GM12878 (cell line): ENCODE results near the gene ZFC3H1.

ENCODE experiments used
- DPF2 ChIP-seq: fragments of 450-650 bp; IDR thresholded peaks from 2 replicates; pipeline ENCODE4 v1.6.1; 2017; ENCODE audit warnings: mild to moderate bottlenecking
- HDAC6 ChIP-seq: fragments of 200-600 bp; sonication (generic); IDR thresholded peaks from one replicate; pipeline ENCODE4 v1.8.0; 2017; ENCODE audit warnings: antibody characterized with exemption; ENCODE audit not compliant: unreplicated experiment
- NBN ChIP-seq: fragments of 450-650 bp; IDR thresholded peaks from 2 replicates; pipeline ENCODE4 v1.6.1; 2016
- NRF1 ChIP-seq: conservative IDR thresholded peaks from 2 replicates; pipeline ENCODE4 v1.6.1; 2011; ENCODE audit warnings: mild to moderate bottlenecking, low read depth, low read length, improper control_type of control experiment
- SUPT20H ChIP-seq: IDR thresholded peaks from 2 replicates; pipeline ENCODE4 v1.6.1; 2011; ENCODE audit warnings: low read depth, mild to moderate bottlenecking, low read length, moderate library complexity, borderline replicate concordance; ENCODE audit not compliant: control insufficient read depth
- ZNF274 ChIP-seq: IDR thresholded peaks from one replicate; pipeline ENCODE4 v1.8.0; 2011; ENCODE audit not compliant: insufficient read length, insufficient read depth
- ZNF592 ChIP-seq: fragments of 450-650 bp; IDR thresholded peaks from 2 replicates; pipeline ENCODE4 v1.6.1; 2017; ENCODE audit warnings: mild to moderate bottlenecking, moderate library complexity
- TF ChIP-seq, protein P1 (sequence below): IDR thresholded peaks from 2 replicates; pipeline ENCODE4 v1.6.1; 2011; ENCODE audit warnings: mild to moderate bottlenecking, low read depth, low read length, moderate library complexity; ENCODE audit not compliant: insufficient replicate concordance
- TF ChIP-seq, protein P2 (sequence below), 3 experiments: IDR thresholded peaks in 2 of 3; conservative IDR thresholded peaks in 1 of 3; 2 replicates each; pipeline ENCODE4 v1.5.1; 2011; ENCODE audit warnings: low read depth in 3 of 3, low read length in 3 of 3, mild to moderate bottlenecking in 3 of 3, control low read depth in 2 of 3, moderate library complexity in 2 of 3, inconsistent platforms in 1 of 3, mixed read lengths in 1 of 3; ENCODE audit not compliant: control insufficient read depth in 2 of 3, insufficient read depth in 1 of 3; ENCODE audit errors: extremely low read depth in 1 of 3

- no peak for TF ChIP-seq HDAC6
- TF ChIP-seq SUPT20H, result no peak
- TF ChIP-seq ZNF592, result no peak
- TF ChIP-seq, protein P1, sequence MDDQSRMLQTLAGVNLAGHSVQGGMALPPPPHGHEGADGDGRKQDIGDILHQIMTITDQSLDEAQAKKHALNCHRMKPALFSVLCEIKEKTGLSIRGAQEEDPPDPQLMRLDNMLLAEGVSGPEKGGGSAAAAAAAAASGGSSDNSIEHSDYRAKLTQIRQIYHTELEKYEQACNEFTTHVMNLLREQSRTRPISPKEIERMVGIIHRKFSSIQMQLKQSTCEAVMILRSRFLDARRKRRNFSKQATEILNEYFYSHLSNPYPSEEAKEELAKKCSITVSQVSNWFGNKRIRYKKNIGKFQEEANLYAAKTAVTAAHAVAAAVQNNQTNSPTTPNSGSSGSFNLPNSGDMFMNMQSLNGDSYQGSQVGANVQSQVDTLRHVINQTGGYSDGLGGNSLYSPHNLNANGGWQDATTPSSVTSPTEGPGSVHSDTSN, result no peak
- no peak for TF ChIP-seq NRF1
- no peak for TF ChIP-seq DPF2
- TF ChIP-seq ZNF274, result no peak
- TF ChIP-seq NBN, result no peak
- TF ChIP-seq, protein P2, sequence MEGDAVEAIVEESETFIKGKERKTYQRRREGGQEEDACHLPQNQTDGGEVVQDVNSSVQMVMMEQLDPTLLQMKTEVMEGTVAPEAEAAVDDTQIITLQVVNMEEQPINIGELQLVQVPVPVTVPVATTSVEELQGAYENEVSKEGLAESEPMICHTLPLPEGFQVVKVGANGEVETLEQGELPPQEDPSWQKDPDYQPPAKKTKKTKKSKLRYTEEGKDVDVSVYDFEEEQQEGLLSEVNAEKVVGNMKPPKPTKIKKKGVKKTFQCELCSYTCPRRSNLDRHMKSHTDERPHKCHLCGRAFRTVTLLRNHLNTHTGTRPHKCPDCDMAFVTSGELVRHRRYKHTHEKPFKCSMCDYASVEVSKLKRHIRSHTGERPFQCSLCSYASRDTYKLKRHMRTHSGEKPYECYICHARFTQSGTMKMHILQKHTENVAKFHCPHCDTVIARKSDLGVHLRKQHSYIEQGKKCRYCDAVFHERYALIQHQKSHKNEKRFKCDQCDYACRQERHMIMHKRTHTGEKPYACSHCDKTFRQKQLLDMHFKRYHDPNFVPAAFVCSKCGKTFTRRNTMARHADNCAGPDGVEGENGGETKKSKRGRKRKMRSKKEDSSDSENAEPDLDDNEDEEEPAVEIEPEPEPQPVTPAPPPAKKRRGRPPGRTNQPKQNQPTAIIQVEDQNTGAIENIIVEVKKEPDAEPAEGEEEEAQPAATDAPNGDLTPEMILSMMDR (IDR thresholded peaks at IDR 0.05 in 2 of 3, conservative IDR thresholded peaks at IDR 0.05 in 1 of 3; ENCODE audit: control insufficient read depth in 2 of 3, extremely low read depth in 1 of 3, insufficient read depth in 1 of 3, low read depth in 3 of 3, low read length in 3 of 3), result no peak
Observed at GRCh38 chr12:71627438-71628002, 36.1 kb downstream of the ZFC3H1 start.
